Endothelial cell of umbilical vein (primary cell): ENCODE measurements around the gene ATRNL1. TPM values are rescaled to one million over a fixed set of nuclear protein-coding genes. Genes with fewer than 3 reads are reported as not detected.
A peak's percentile ranks its signal among the peaks of the same experiment; 100 is the strongest.

Source experiments
- BruUV-seq: library from RNA; stranded (reverse); fragments of 400-500 nt; replicated peaks from 2 replicates; lab custom pipeline; 2021; lab: Mats Ljungman, UMichigan
- CTCF ChIA-PET: fragments of 300-600, 350-600 bp; sonication (Branson Sonifier 250); formaldehyde crosslinking; loops from one replicate; lab custom pipeline; 2021; ENCODE audit warnings: antibody characterized with exemption, inconsistent platforms; lab: Charles Lee
- POLR2A ChIA-PET: fragments of 300-600, 350-600 bp; sonication (Branson Sonifier 250); formaldehyde crosslinking; loops from one replicate; lab custom pipeline; 2021; ENCODE audit warnings: antibody characterized with exemption, inconsistent platforms; lab: Charles Lee
- DNase-seq: peaks from one replicate; pipeline ENCODE4 v3.0.0-alpha.2; 2011; ENCODE audit warnings: low read depth, low spot score
- FAIRE-seq: peaks from 2 replicates; lab custom pipeline; 2011; peaks lifted over from hg19 to GRCh38; lab: Jason Lieb, UNC
- H2AFZ ChIP-seq: 2 replicates; pipeline ENCODE4 v1.6.0; 2012; ENCODE audit warnings: low read depth, low read length, control low read depth, inconsistent platforms
- H3K27ac ChIP-seq: 2 replicates; pipeline ENCODE4 v1.5.1; 2011; ENCODE audit warnings: low read depth, mild to moderate bottlenecking, control low read depth, low read length, moderate library complexity; ENCODE audit not compliant: insufficient read depth
- H3K27me3 ChIP-seq, 2 experiments: 2 replicates each; pipeline versions ENCODE4 v1.6.0 to v1.6.1; 2011; ENCODE audit warnings: low read length in 2 of 2, mixed read lengths in 1 of 2; ENCODE audit not compliant: control insufficient read depth in 2 of 2, insufficient read depth in 2 of 2
- H3K36me3 ChIP-seq, 2 experiments: 2 replicates in 1 of 2; 3 replicates in 1 of 2; pipeline ENCODE4 v1.5.1; 2011; ENCODE audit warnings: low read length in 2 of 2, mild to moderate bottlenecking in 1 of 2, moderate library complexity in 1 of 2; ENCODE audit not compliant: control insufficient read depth in 2 of 2, insufficient read depth in 2 of 2; ENCODE audit errors: extremely low read depth in 1 of 2
- H3K4me1 ChIP-seq: 3 replicates; pipeline ENCODE4 v1.5.1; 2011; ENCODE audit warnings: mild to moderate bottlenecking, low read length; ENCODE audit not compliant: control insufficient read depth, insufficient read depth; ENCODE audit errors: extremely low read depth
- H3K4me2 ChIP-seq: 2 replicates; pipeline ENCODE4 v1.6.1; 2011; ENCODE audit warnings: low read length, control low read depth, mixed read lengths; ENCODE audit not compliant: insufficient read depth
- H3K4me3 ChIP-seq, 3 experiments: fragments of 200-600 bp in 1 of 3; sonication (generic), shearing (Covaris generic) in 1 of 3; replicated peaks in 1 of 3; 2 replicates each; pipeline ENCODE4 v1.5.1; 2011 to 2016; ENCODE audit warnings: control low read depth in 3 of 3, low read length in 3 of 3, mild to moderate bottlenecking in 2 of 3, inconsistent platforms in 1 of 3, low read depth in 1 of 3, moderate library complexity in 1 of 3; ENCODE audit not compliant: insufficient read depth in 1 of 3
- H3K79me2 ChIP-seq: 2 replicates; pipeline ENCODE4 v1.6.0; 2012; ENCODE audit warnings: low read length, inconsistent platforms; ENCODE audit not compliant: control insufficient read depth, insufficient read depth
- H3K9ac ChIP-seq: replicated peaks from 2 replicates; pipeline ENCODE3; 2011; ENCODE audit warnings: low read length, control low read depth; ENCODE audit not compliant: insufficient read depth; ENCODE audit errors: extremely low read depth
- H3K9me1 ChIP-seq: replicated peaks from 3 replicates; pipeline ENCODE4 v1.6.0; 2011; ENCODE audit warnings: mild to moderate bottlenecking, low read length; ENCODE audit not compliant: control insufficient read depth, insufficient read depth; ENCODE audit errors: extremely low read depth
- H3K9me3 ChIP-seq: replicated peaks from 2 replicates; pipeline ENCODE4 v1.5.1; 2012; ENCODE audit warnings: low read length, inconsistent platforms; ENCODE audit not compliant: control insufficient read depth, insufficient read depth
- H4K20me1 ChIP-seq: replicated peaks from 2 replicates; pipeline ENCODE3; 2011; ENCODE audit warnings: mild to moderate bottlenecking, low read length; ENCODE audit not compliant: control insufficient read depth, insufficient read depth; ENCODE audit errors: extremely low read depth
- EZH2 ChIP-seq: IDR thresholded peaks from 2 replicates; pipeline ENCODE4 v1.6.1; 2012; ENCODE audit warnings: borderline replicate concordance, low read depth, mild to moderate bottlenecking, moderate library complexity, low read length, inconsistent platforms; ENCODE audit not compliant: severe bottlenecking
- FOS ChIP-seq: IDR thresholded peaks from 2 replicates; pipeline ENCODE4 v1.6.1; 2011; ENCODE audit warnings: mild to moderate bottlenecking, low read length, moderate library complexity, borderline replicate concordance; ENCODE audit not compliant: insufficient read depth
- GATA2 ChIP-seq: IDR thresholded peaks from 2 replicates; pipeline ENCODE4 v1.7.0; 2011; ENCODE audit warnings: low read depth, mild to moderate bottlenecking, moderate library complexity, mixed read lengths, low read length; ENCODE audit not compliant: insufficient read length, insufficient read depth
- JUN ChIP-seq: IDR thresholded peaks from 2 replicates; pipeline ENCODE4 v1.6.1; 2011; ENCODE audit warnings: borderline replicate concordance, low read depth; ENCODE audit not compliant: insufficient read length, insufficient read depth
- MYC ChIP-seq: IDR thresholded peaks from one replicate; pipeline ENCODE4 v1.6.1; 2011; ENCODE audit warnings: mild to moderate bottlenecking, low read depth, low read length
- POLR2A ChIP-seq: IDR thresholded peaks from 2 replicates; pipeline ENCODE4 v1.6.1; 2012; ENCODE audit warnings: low read depth, mild to moderate bottlenecking, control low read depth, low read length
- POLR2AphosphoS5 ChIP-seq: IDR thresholded peaks from 2 replicates; pipeline ENCODE4 v1.6.1; 2012; ENCODE audit warnings: low read depth, mild to moderate bottlenecking, control low read depth, low read length, moderate library complexity; ENCODE audit not compliant: insufficient read depth
- dilution Hi-C: fragments of 300-500 bp; cut with MboI; formaldehyde crosslinking; loops from one replicate; pipeline ENCODE4 v1.15.0; 2019; ENCODE audit warnings: low sequenced_read_pairs; ENCODE audit not compliant: extremely low pct_ligation_motif_present
- intact Hi-C: fragments of 100-400 bp; cut with micrococcal nuclease; formaldehyde crosslinking; loops from one replicate; pipeline ENCODE4 v1.10.0; 2022
- polyA plus RNA-seq, 4 experiments: library from polyadenylated mRNA; depleted of rRNA in 3 of 4; stranded (reverse) in 3 of 4; unstranded in 1 of 4; fragments of >200 nt; gene quantifications; 2 replicates each; pipeline versions ENCODE4 v1.2.1 to v1.2.3, GENCODE V29; 2011 to 2012; ENCODE audit warnings: missing spikeins in 1 of 4
- total RNA-seq: library from RNA; stranded (reverse); gene quantifications from 2 replicates; pipeline ENCODE4 v1.2.3, GENCODE V29; 2021
- TF ChIP-seq, protein P1 (sequence below): IDR thresholded peaks from 2 replicates; pipeline ENCODE4 v1.6.1; 2011; ENCODE audit not compliant: insufficient read depth, insufficient read length
- TF ChIP-seq, protein P2 (sequence below), 2 donors: IDR thresholded peaks; 1 replicate in 1 of 2; 2 replicates in 1 of 2; pipeline ENCODE4 v1.5.1; 2011; ENCODE audit warnings: low read length in 2 of 2, mild to moderate bottlenecking in 2 of 2, moderate library complexity in 2 of 2, control low read depth in 1 of 2, inconsistent platforms in 1 of 2, low read depth in 1 of 2; ENCODE audit not compliant: insufficient read depth in 1 of 2; ENCODE audit errors: extremely low read depth in 1 of 2

The ATRNL1 gene
- total and polyA plus RNA-seq, 2 donors (not counting 3 experiments of a cell fraction or from before 2014, with no cell fraction given), result not detected

- intact Hi-C loops, result no loop called here
- Histone ChIP-seq H3K9me1 (no peaks in the 10 kb centered on the region), H3K9ac (no peak overlapping the region), H3K4me3 (no peak overlapping the region), H3K36me3 (no peaks in the 10 kb centered on the region), H3K4me2 (no peak overlapping the region), H3K27me3 (no peaks in the 10 kb centered on the region), H3K4me1 (peaks cover 12% of the 10 kb centered on the region), H4K20me1 (no peaks in the 10 kb centered on the region), H3K9me3 (no peaks in the 10 kb centered on the region), H3K27ac (no peak overlapping the region), H2AFZ (no peak overlapping the region), H3K79me2 (no peaks in the 10 kb centered on the region)
- POLR2A ChIA-PET, result interaction anchor here (0.6 to 0.7 kb wide), 3 partner anchors 38 to 157 kb away, joined by 3 to 12 read pairs (median 6); no protein-coding TSS in a partner anchor
- dilution Hi-C loops, result no loop called here
- CTCF ChIA-PET, result interaction anchor here (1.4 kb wide), 1 partner anchor 15 kb away, joined by 5 read pairs; no protein-coding TSS in a partner anchor
- FAIRE-seq (peak; percentile 18), DNase-seq (no peak)
- BruUV-seq, result no TSS peak
- peak; percentile 26 for TF ChIP-seq GATA2
- TF ChIP-seq, protein P1, sequence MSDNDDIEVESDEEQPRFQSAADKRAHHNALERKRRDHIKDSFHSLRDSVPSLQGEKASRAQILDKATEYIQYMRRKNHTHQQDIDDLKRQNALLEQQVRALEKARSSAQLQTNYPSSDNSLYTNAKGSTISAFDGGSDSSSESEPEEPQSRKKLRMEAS, result no peak
- TF ChIP-seq EZH2, result no peak
Observed at GRCh38 chr10:115956225-115957011, 863.3 kb downstream of the ATRNL1 start.

DNA sequence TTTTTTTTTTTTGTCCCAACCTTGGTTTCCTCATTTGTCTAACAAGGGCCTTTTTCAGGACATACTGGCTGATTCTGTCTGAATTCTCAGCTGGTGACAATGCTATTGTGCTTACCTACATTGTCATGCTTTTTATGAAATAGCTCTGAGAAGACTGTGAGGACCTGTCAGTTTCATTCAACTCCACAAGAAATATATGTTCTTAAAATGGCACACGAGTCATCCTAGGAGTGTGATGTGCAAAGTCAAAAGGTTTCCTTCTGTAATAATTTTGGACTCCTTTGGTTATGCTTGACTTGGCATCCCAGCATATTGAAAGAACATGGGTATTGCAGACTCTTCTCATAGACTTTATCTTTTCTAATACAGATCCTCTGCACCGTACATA lies 863.8 kb downstream of the ATRNL1 start:
- no peaks in the 10 kb centered on the region for H3K27me3 ChIP-seq
- no TSS peak for BruUV-seq
- no peak overlapping the region for H3K4me3 ChIP-seq
- H3K36me3 ChIP-seq, result no peaks in the 10 kb centered on the region
- no peaks in the 10 kb centered on the region for H3K79me2 ChIP-seq
- no peak overlapping the region for H3K4me2 ChIP-seq
- intact Hi-C loops, result no loop called here
- H3K9me3 ChIP-seq, result no peaks in the 10 kb centered on the region
- ChIA-PET CTCF (interaction anchor here (1.4 kb wide), 1 partner anchor 15 kb away, joined by 5 read pairs; no protein-coding TSS in a partner anchor), POLR2A (interaction anchor here (0.6 to 0.7 kb wide), 3 partner anchors 39 to 157 kb away, joined by 3 to 12 read pairs (median 6); no protein-coding TSS in a partner anchor)
- H3K27ac ChIP-seq, result no peak overlapping the region
- TF ChIP-seq MYC, result no peak
- TF ChIP-seq GATA2, result no peak
- TF ChIP-seq, protein P1, result no peak
- no peak for TF ChIP-seq FOS
- TF ChIP-seq JUN, result no peak
- no peak for TF ChIP-seq POLR2AphosphoS5
- TF ChIP-seq EZH2, result no peak
- no peak for TF ChIP-seq POLR2A
- TF ChIP-seq, protein P2, sequence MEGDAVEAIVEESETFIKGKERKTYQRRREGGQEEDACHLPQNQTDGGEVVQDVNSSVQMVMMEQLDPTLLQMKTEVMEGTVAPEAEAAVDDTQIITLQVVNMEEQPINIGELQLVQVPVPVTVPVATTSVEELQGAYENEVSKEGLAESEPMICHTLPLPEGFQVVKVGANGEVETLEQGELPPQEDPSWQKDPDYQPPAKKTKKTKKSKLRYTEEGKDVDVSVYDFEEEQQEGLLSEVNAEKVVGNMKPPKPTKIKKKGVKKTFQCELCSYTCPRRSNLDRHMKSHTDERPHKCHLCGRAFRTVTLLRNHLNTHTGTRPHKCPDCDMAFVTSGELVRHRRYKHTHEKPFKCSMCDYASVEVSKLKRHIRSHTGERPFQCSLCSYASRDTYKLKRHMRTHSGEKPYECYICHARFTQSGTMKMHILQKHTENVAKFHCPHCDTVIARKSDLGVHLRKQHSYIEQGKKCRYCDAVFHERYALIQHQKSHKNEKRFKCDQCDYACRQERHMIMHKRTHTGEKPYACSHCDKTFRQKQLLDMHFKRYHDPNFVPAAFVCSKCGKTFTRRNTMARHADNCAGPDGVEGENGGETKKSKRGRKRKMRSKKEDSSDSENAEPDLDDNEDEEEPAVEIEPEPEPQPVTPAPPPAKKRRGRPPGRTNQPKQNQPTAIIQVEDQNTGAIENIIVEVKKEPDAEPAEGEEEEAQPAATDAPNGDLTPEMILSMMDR (IDR thresholded peaks at IDR 0.05; ENCODE audit: extremely low read depth in 1 of 2, insufficient read depth in 1 of 2, low read depth in 1 of 2, low read length in 2 of 2), result no peak
- H3K9me1 ChIP-seq, result no peaks in the 10 kb centered on the region
- H3K9ac ChIP-seq, result no peak overlapping the region
- no peaks in the 10 kb centered on the region for H4K20me1 ChIP-seq
- no peak overlapping the region for H2AFZ ChIP-seq
- dilution Hi-C loops, result no loop called here
- DNase-seq (no peak), FAIRE-seq (no peak)
- H3K4me1 ChIP-seq, result peaks cover 8% of the 10 kb centered on the region
